ENCODE measurements around the gene MMP8. TPM values are rescaled to one million over a fixed set of nuclear protein-coding genes. Genes with fewer than 3 reads are reported as not detected.

The MMP8 gene
- total RNA-seq, 1 experiment from 2014 or later = not detected

GRCh38 chr11:102708654-102709053, 16.1 kb downstream of the MMP8 start:
- no peak overlapping the region for H3K4me2 ChIP-seq (ENCODE audit: insufficient read depth, insufficient read length, low read length)
- H3K27me3 ChIP-seq (ENCODE audit: insufficient read depth, low read length) = no peaks in the 10 kb centered on the region
- no peak overlapping the region for H2BK120ac ChIP-seq (ENCODE audit: low read depth, low read length, poor library complexity, severe bottlenecking)
- no peak overlapping the region for H2BK15ac ChIP-seq (ENCODE audit: low read depth, low read length)
- no peak overlapping the region for H3K23ac ChIP-seq (ENCODE audit: insufficient read length, low read depth, low read length)
- H3K56ac ChIP-seq (ENCODE audit: insufficient read length, low read depth, low read length) = no peak overlapping the region
- Mint-ChIP-seq H3K27ac (no peak overlapping the region), H3K27me3 (ENCODE audit: low read depth) (no peaks in the 10 kb centered on the region; the same call in 1 of the 2 replicates), H3K4me3 (no peak overlapping the region), H3K9me3 (no peaks in the 10 kb centered on the region), H3K4me1 (peaks cover 3 to 6% of the 10 kb centered on the region in 2 experiments; a peak in 3 of 4 replicates), H3K36me3 (ENCODE audit: insufficient read depth in 1 of 3, low read depth in 3 of 3) (no peaks in the 10 kb centered on the region)
- H3K4ac ChIP-seq (ENCODE audit: low read depth, low read length) = no peak overlapping the region
- H2AFZ ChIP-seq (ENCODE audit: low read length) = no peak overlapping the region
- H2BK5ac ChIP-seq (ENCODE audit: insufficient read length, low read length) = no peak overlapping the region
- H3K79me2 ChIP-seq (ENCODE audit: insufficient read depth, low read length) = no peaks in the 10 kb centered on the region
- H3K18ac ChIP-seq (ENCODE audit: insufficient read length, low read depth, low read length) = no peak overlapping the region
- no peak overlapping the region for H3K9ac ChIP-seq (ENCODE audit: extremely low read depth, insufficient read length, low read length)
- H3T11ph ChIP-seq (ENCODE audit: low read length) = no peak overlapping the region
- no peak overlapping the region for H4K8ac ChIP-seq (replicated peaks; ENCODE audit: insufficient read length, low read depth, low read length)
- no peaks in the 10 kb centered on the region for H4K20me1 ChIP-seq (ENCODE audit: control insufficient read depth, insufficient read depth, insufficient read length)
- TF ChIP-seq, protein P1, sequence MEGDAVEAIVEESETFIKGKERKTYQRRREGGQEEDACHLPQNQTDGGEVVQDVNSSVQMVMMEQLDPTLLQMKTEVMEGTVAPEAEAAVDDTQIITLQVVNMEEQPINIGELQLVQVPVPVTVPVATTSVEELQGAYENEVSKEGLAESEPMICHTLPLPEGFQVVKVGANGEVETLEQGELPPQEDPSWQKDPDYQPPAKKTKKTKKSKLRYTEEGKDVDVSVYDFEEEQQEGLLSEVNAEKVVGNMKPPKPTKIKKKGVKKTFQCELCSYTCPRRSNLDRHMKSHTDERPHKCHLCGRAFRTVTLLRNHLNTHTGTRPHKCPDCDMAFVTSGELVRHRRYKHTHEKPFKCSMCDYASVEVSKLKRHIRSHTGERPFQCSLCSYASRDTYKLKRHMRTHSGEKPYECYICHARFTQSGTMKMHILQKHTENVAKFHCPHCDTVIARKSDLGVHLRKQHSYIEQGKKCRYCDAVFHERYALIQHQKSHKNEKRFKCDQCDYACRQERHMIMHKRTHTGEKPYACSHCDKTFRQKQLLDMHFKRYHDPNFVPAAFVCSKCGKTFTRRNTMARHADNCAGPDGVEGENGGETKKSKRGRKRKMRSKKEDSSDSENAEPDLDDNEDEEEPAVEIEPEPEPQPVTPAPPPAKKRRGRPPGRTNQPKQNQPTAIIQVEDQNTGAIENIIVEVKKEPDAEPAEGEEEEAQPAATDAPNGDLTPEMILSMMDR (conservative IDR thresholded peaks at IDR 0.05) = no peak
- H3K23me2 ChIP-seq (ENCODE audit: insufficient read length, low read depth, low read length, poor library complexity, severe bottlenecking) = no peaks in the 10 kb centered on the region
- no peak overlapping the region for H2BK20ac ChIP-seq (ENCODE audit: low read depth, low read length, poor library complexity, severe bottlenecking)
- WGBS (ENCODE audit: extremely low coverage, insufficient read length, low lambda C conversion rate) = no CpG with 5 or more reads among the region's 4 CpGs
- no peaks in the 10 kb centered on the region for H3K4me1 ChIP-seq (ENCODE audit: insufficient read depth, low read length)
- H3K79me1 ChIP-seq (ENCODE audit: insufficient read depth, low read depth, low read length, poor library complexity, severe bottlenecking) = no peaks in the 10 kb centered on the region
- no peak overlapping the region for H4K5ac ChIP-seq (ENCODE audit: insufficient read length, low read depth, low read length)
- no peak overlapping the region for H2BK12ac ChIP-seq (ENCODE audit: insufficient read length, low read depth, low read length)
- H3K9me3 ChIP-seq (ENCODE audit: control insufficient read depth, low read depth, low read length) = no peaks in the 10 kb centered on the region
- no peak overlapping the region for H3K14ac ChIP-seq (ENCODE audit: insufficient read depth, low read length)
- no peak overlapping the region for H4K91ac ChIP-seq (ENCODE audit: insufficient read length, low read depth, low read length)
- no peak for DNase-seq
- no peak overlapping the region for H3K27ac ChIP-seq (ENCODE audit: insufficient read length, low read depth, low read length)
- H2AK5ac ChIP-seq (ENCODE audit: insufficient read length, low read length) = no peak overlapping the region
